HEK293 (cell line): ENCODE measurements around the gene GDF9.

Source experiments
- CTCF ChIA-PET: fragments of 350-600 bp; formaldehyde crosslinking; extraction: SDS; loops from one replicate; lab custom pipeline; 2021; ENCODE audit warnings: antibody characterized with exemption; lab: Yijun Ruan, JAX
- POLR2A ChIA-PET: fragments of 300-600 bp; formaldehyde crosslinking; extraction: SDS; loops from one replicate; lab custom pipeline; 2020; ENCODE audit warnings: antibody characterized with exemption, inconsistent platforms; lab: Yijun Ruan, JAX
- H3K27ac ChIP-seq: fragments of 200-500 bp; sonication (Bioruptor generic); 2 replicates; pipeline ENCODE4 v1.5.1; 2014; ENCODE audit warnings: low read depth, low read length, control low read depth, inconsistent platforms; ENCODE audit errors: extremely low read depth
- H3K36me3 ChIP-seq, 2 experiments: fragments of 200-500 bp in 1 of 2; sonication (Bioruptor generic) in 1 of 2; 1 replicate in 1 of 2; 2 replicates in 1 of 2; pipeline ENCODE4 v1.5.1; 2014 to 2017; ENCODE audit warnings: inconsistent platforms in 2 of 2, low read length in 2 of 2; ENCODE audit not compliant: control insufficient read depth in 2 of 2, insufficient read depth in 1 of 2
- H3K4me1 ChIP-seq: fragments of 200-500 bp; sonication (Bioruptor generic); 2 replicates; pipeline ENCODE4 v1.5.1; 2014; ENCODE audit warnings: mild to moderate bottlenecking, low read length, inconsistent platforms; ENCODE audit not compliant: control insufficient read depth, insufficient read depth
- H3K4me3 ChIP-seq: 2 replicates; pipeline ENCODE4 v1.5.1; 2011; ENCODE audit warnings: low read depth, mild to moderate bottlenecking, control low read depth, low read length, moderate library complexity
- H3K9me3 ChIP-seq: fragments of 200-500 bp; sonication (Bioruptor generic); 2 replicates; pipeline ENCODE4 v1.5.1; 2014; ENCODE audit warnings: low read depth, low read length, inconsistent platforms; ENCODE audit not compliant: control insufficient read depth, insufficient read depth
- AEBP2 ChIP-seq: fragments of 450-650 bp; formaldehyde crosslinking; IDR thresholded peaks from 2 replicates; pipeline ENCODE4 v1.5.1; 2016; ENCODE audit warnings: missing biosample characterization, missing genetic modification characterization, borderline replicate concordance
- SCRT2 ChIP-seq: fragments of 450-650 bp; formaldehyde crosslinking; IDR thresholded peaks from 2 replicates; pipeline ENCODE4 v1.5.1; 2016; ENCODE audit warnings: missing biosample characterization, missing genetic modification characterization
- YY1 ChIP-seq: fragments of 450-650 bp; formaldehyde crosslinking; IDR thresholded peaks from 2 replicates; pipeline ENCODE4 v1.5.1; 2018; ENCODE audit warnings: missing biosample characterization, missing genetic modification characterization
- ZBTB44 ChIP-seq: fragments of 450-650 bp; IDR thresholded peaks from 2 replicates; pipeline ENCODE4 v1.5.1; 2018; ENCODE audit warnings: missing biosample characterization, mild to moderate bottlenecking, missing genetic modification characterization
- ZFP3 ChIP-seq: fragments of 450-650 bp; formaldehyde crosslinking; IDR thresholded peaks from 2 replicates; pipeline ENCODE4 v1.5.1; 2016; ENCODE audit warnings: low read depth, missing biosample characterization, missing genetic modification characterization
- ZNF10 ChIP-seq: fragments of 450-650 bp; formaldehyde crosslinking; IDR thresholded peaks from 2 replicates; pipeline ENCODE4 v1.5.1; 2017; ENCODE audit warnings: missing biosample characterization, missing genetic modification characterization
- ZNF138 ChIP-seq: fragments of 450-650 bp; formaldehyde crosslinking; IDR thresholded peaks from 2 replicates; pipeline ENCODE4 v1.5.1; 2016; ENCODE audit warnings: missing biosample characterization, missing genetic modification characterization, borderline replicate concordance
- ZNF19 ChIP-seq: fragments of 450-650 bp; formaldehyde crosslinking; IDR thresholded peaks from 2 replicates; pipeline ENCODE4; 2016; ENCODE audit warnings: missing biosample characterization, missing genetic modification characterization, low read depth
- ZNF266 ChIP-seq: fragments of 450-650 bp; formaldehyde crosslinking; IDR thresholded peaks from 2 replicates; pipeline ENCODE4 v1.5.1; 2016; ENCODE audit warnings: missing biosample characterization, missing genetic modification characterization, low read depth
- ZNF280C ChIP-seq: fragments of 450-650 bp; formaldehyde crosslinking; IDR thresholded peaks from 2 replicates; pipeline ENCODE4 v1.5.1; 2016; ENCODE audit warnings: missing biosample characterization, missing genetic modification characterization
- ZNF324 ChIP-seq: fragments of 450-650 bp; formaldehyde crosslinking; IDR thresholded peaks from 2 replicates; pipeline ENCODE4 v1.5.1; 2016; ENCODE audit warnings: missing biosample characterization, missing genetic modification characterization
- ZNF416 ChIP-seq: fragments of 450-650 bp; formaldehyde crosslinking; IDR thresholded peaks from 2 replicates; pipeline ENCODE4 v1.5.1; 2016; ENCODE audit warnings: missing biosample characterization, missing genetic modification characterization
- ZNF433 ChIP-seq: fragments of 450-650 bp; formaldehyde crosslinking; IDR thresholded peaks from 2 replicates; pipeline ENCODE4 v1.5.1; 2016; ENCODE audit warnings: missing biosample characterization, missing genetic modification characterization, low read depth
- ZNF521 ChIP-seq: fragments of 450-650 bp; formaldehyde crosslinking; IDR thresholded peaks from 2 replicates; pipeline ENCODE4 v1.5.1; 2017; ENCODE audit warnings: missing biosample characterization, mild to moderate bottlenecking, missing genetic modification characterization
- ZNF548 ChIP-seq: fragments of 450-650 bp; formaldehyde crosslinking; IDR thresholded peaks from 2 replicates; pipeline ENCODE4 v1.5.1; 2016; ENCODE audit warnings: missing biosample characterization, missing genetic modification characterization
- ZNF558 ChIP-seq: fragments of 450-650 bp; formaldehyde crosslinking; IDR thresholded peaks from 2 replicates; pipeline ENCODE4 v1.5.1; 2016; ENCODE audit warnings: missing biosample characterization, missing genetic modification characterization
- ZNF561 ChIP-seq: fragments of 450-650 bp; IDR thresholded peaks from 2 replicates; pipeline ENCODE4 v1.5.1; 2018; ENCODE audit warnings: missing biosample characterization, missing genetic modification characterization, borderline replicate concordance
- ZNF585B ChIP-seq: fragments of 450-650 bp; formaldehyde crosslinking; IDR thresholded peaks from 2 replicates; pipeline ENCODE4 v1.5.1; 2016; ENCODE audit warnings: missing biosample characterization, missing genetic modification characterization
- ZNF600 ChIP-seq: fragments of 450-650 bp; formaldehyde crosslinking; IDR thresholded peaks from 2 replicates; pipeline ENCODE4 v1.5.1; 2016; ENCODE audit warnings: missing biosample characterization, missing genetic modification characterization
- ZNF624 ChIP-seq: fragments of 450-650 bp; formaldehyde crosslinking; IDR thresholded peaks from 2 replicates; pipeline ENCODE4 v1.5.1; 2017; ENCODE audit warnings: missing biosample characterization, missing genetic modification characterization
- ZNF639 ChIP-seq: fragments of 450-650 bp; formaldehyde crosslinking; IDR thresholded peaks from 2 replicates; pipeline ENCODE4 v1.5.1; 2016; ENCODE audit warnings: missing biosample characterization, missing genetic modification characterization
- ZNF701 ChIP-seq: fragments of 450-650 bp; formaldehyde crosslinking; IDR thresholded peaks from 2 replicates; pipeline ENCODE4 v1.5.1; 2016; ENCODE audit warnings: missing biosample characterization, missing genetic modification characterization
- ZNF768 ChIP-seq: fragments of 450-650 bp; formaldehyde crosslinking; IDR thresholded peaks from 2 replicates; pipeline ENCODE4 v1.5.1; 2018; ENCODE audit warnings: missing biosample characterization, mild to moderate bottlenecking, missing genetic modification characterization
- ZNF837 ChIP-seq: fragments of 450-650 bp; formaldehyde crosslinking; IDR thresholded peaks from 2 replicates; pipeline ENCODE4 v1.5.1; 2016; ENCODE audit warnings: missing biosample characterization, missing genetic modification characterization

The GDF9 gene

GRCh38 chr5:132819468-132819867, 46.8 kb downstream of the GDF9 start:
- TF ChIP-seq ZNF433 (tag by site-specific recombination) (no peak), ZNF585B (no peak), ZNF558 (tag by site-specific recombination) (no peak), ZNF10 (no peak), ZNF324 (tag by site-specific recombination) (no peak), YY1 (tag by site-specific recombination) (no peak), ZNF624 (no peak), ZNF701 (no peak), ZBTB44 (no peak), SCRT2 (no peak), ZNF837 (tag by site-specific recombination) (no peak), ZNF561 (tag by site-specific recombination) (no peak), ZFP3 (tag by site-specific recombination) (no peak), ZNF266 (tag by site-specific recombination) (no peak), ZNF19 (tag by site-specific recombination) (no peak), ZNF138 (no peak), ZNF548 (no peak)
- Histone ChIP-seq H3K4me1 (peaks cover 11% of the 10 kb centered on the region), H3K4me3 (no peak overlapping the region), H3K9me3 (no peaks in the 10 kb centered on the region), H3K36me3 (peaks cover 0 to 16% of the 10 kb centered on the region in 2 experiments; a peak in 1 of 3 replicates), H3K27ac (no peak overlapping the region)
- CTCF ChIA-PET, result interaction anchor here (0.5 to 6.7 kb wide), 32 partner anchors 9 to 1126 kb away, joined by 3 to 58 read pairs (median 5); partner anchors contain the start of genes CCNI2 and SHROOM1
- POLR2A ChIA-PET, result interaction anchor here (1.0 to 1.5 kb wide), 6 partner anchors 9 to 293 kb away, joined by 3 to 12 read pairs (median 4); partner anchors contain the start of genes CCNI2, GDF9, KIF3A and UQCRQ

GRCh38 chr5:132817011-132817410, 49.3 kb downstream of the GDF9 start:
- ChIA-PET POLR2A (no interaction called here), CTCF (interaction anchor here (0.6 to 6.7 kb wide), 7 partner anchors 10 to 294 kb away, joined by 3 to 58 read pairs (median 5); partner anchors contain the start of gene CCNI2)
- no peak for TF ChIP-seq AEBP2 (tag by site-specific recombination)
- no peak for TF ChIP-seq ZNF416
- no peak for TF ChIP-seq ZNF280C (tag by site-specific recombination)
- TF ChIP-seq ZNF768 (tag by site-specific recombination), result no peak
- no peak for TF ChIP-seq ZNF639 (tag by site-specific recombination)
- TF ChIP-seq ZNF600 (tag by site-specific recombination), result no peak
- TF ChIP-seq ZNF521 (tag by site-specific recombination), result no peak
- no peak overlapping the region for H3K27ac ChIP-seq
- no peaks in the 10 kb centered on the region for H3K36me3 ChIP-seq
- H3K4me1 ChIP-seq, result peaks cover 14% of the 10 kb centered on the region
- H3K4me3 ChIP-seq, result no peak overlapping the region
- no peaks in the 10 kb centered on the region for H3K9me3 ChIP-seq
